Measurements from ENCODE around the gene SFXN3. TPM values are rescaled to one million over a fixed set of nuclear protein-coding genes. Genes with fewer than 3 reads are reported as not detected.

The SFXN3 gene
- total and polyA plus RNA-seq, 2 of the 13 experiments (the other 11 are each of a cell fraction or from before 2014, with no cell fraction given), result 16.8 to 71.5 TPM

GRCh38 chr10:100998991-100999741 lies 31.9 kb upstream of the SFXN3 start (continued):
- no peak for TF ChIP-seq USF2 (IDR thresholded peaks at IDR 0.05; ENCODE audit: low read depth, low read length)
- TF ChIP-seq USF2 (CRISPR knock-in tag; IDR thresholded peaks at IDR 0.05; ENCODE audit: borderline replicate concordance), result no peak
- TF ChIP-seq PRPF4 (IDR thresholded peaks at IDR 0.05; ENCODE audit: low read depth, low read length, poor library complexity, severe bottlenecking), result no peak
- TF ChIP-seq RAD21 (CRISPR knock-in tag; IDR thresholded peaks at IDR 0.05), result peak; percentile 90
- peak; percentile 68; the same call in 1 of the 2 replicates for TF ChIP-seq TGIF2 (CRISPR knock-in tag; IDR thresholded peaks at IDR 0.05)
- 0 out of 2 replicates have a peak, but pooled peaks have one; percentile 41 for TF ChIP-seq ZBTB7B (CRISPR knock-in tag; IDR thresholded peaks at IDR 0.05)
- TF ChIP-seq ZBTB33 (CRISPR knock-in tag; IDR thresholded peaks at IDR 0.05), result no peak
- peak; percentile 63 for TF ChIP-seq ZFP91 (CRISPR knock-in tag; IDR thresholded peaks at IDR 0.05; ENCODE audit: borderline replicate concordance)
- TF ChIP-seq ATF1 (CRISPR knock-in tag; IDR thresholded peaks at IDR 0.05), result no peak
- TF ChIP-seq SIN3B (IDR thresholded peaks at IDR 0.05; ENCODE audit: low read length), result no peak
- TF ChIP-seq CREB3 (CRISPR knock-in tag; IDR thresholded peaks at IDR 0.05), result no peak
- no peak for TF ChIP-seq GPBP1L1 (CRISPR knock-in tag; IDR thresholded peaks at IDR 0.05)
- TF ChIP-seq RAD51 (IDR thresholded peaks at IDR 0.05; ENCODE audit: borderline replicate concordance), result no peak
- TF ChIP-seq NCOA5 (CRISPR knock-in tag; IDR thresholded peaks at IDR 0.05), result no peak
- no peak; the same call in 1 of the 2 replicates for TF ChIP-seq NRL (CRISPR knock-in tag; IDR thresholded peaks at IDR 0.05; ENCODE audit: borderline replicate concordance)
- no peak for TF ChIP-seq ZNF749 (CRISPR knock-in tag; IDR thresholded peaks at IDR 0.05; ENCODE audit: borderline replicate concordance)
- TF ChIP-seq PRDM15 (CRISPR knock-in tag; IDR thresholded peaks at IDR 0.05), result 0 out of 2 replicates have a peak, but pooled peaks have one; percentile 3
